NOMO-1 treated with dmso at 0.1 percent for 144 hours (cell line): ENCODE results near the gene TBX2.

Source experiments
- DNase-seq: peaks from one replicate; lab custom pipeline; 2025; ENCODE audit not compliant: unreplicated experiment; lab: John Stamatoyannopoulos, UW

The TBX2 gene

GRCh38 chr17:61368049-61368831, 31.4 kb upstream of the TBX2 start:
- no peak for DNase-seq

- no peak for DNase-seq
Measured at GRCh38 chr17:61368832-61369450, 30.7 kb upstream of the TBX2 start.

GRCh38 chr17:61369751-61370150, 29.9 kb upstream of the TBX2 start:
- DNase-seq, result no peak

GRCh38 chr17:61371179-61371578, 28.5 kb upstream of the TBX2 start:
- no peak for DNase-seq

GRCh38 chr17:61371606-61372005, 28.0 kb upstream of the TBX2 start:
- DNase-seq, result no peak

- DNase-seq, result no peak
Measured at GRCh38 chr17:61372436-61372835, 27.2 kb upstream of the TBX2 start.

GRCh38 chr17:61376931-61377838, 22.5 kb upstream of the TBX2 start:
- no peak for DNase-seq

- no peak for DNase-seq
Measured at GRCh38 chr17:61378658-61379456, 20.8 kb upstream of the TBX2 start.

- DNase-seq, result no peak
Measured at GRCh38 chr17:61379457-61380216, 20.0 kb upstream of the TBX2 start.

GRCh38 chr17:61380217-61380835, 19.3 kb upstream of the TBX2 start:
- no peak for DNase-seq

- DNase-seq, result no peak
Measured at GRCh38 chr17:61380836-61381525, 18.7 kb upstream of the TBX2 start.

GRCh38 chr17:61381537-61381936, 18.1 kb upstream of the TBX2 start:
- no peak for DNase-seq

- no peak for DNase-seq
Measured at GRCh38 chr17:61382796-61383688, 16.6 kb upstream of the TBX2 start.

GRCh38 chr17:61383689-61384201, 15.9 kb upstream of the TBX2 start:
- no peak for DNase-seq

- DNase-seq, result no peak
Measured at GRCh38 chr17:61384354-61384691, 15.3 kb upstream of the TBX2 start.

- no peak for DNase-seq
Measured at GRCh38 chr17:61384692-61385576, 14.7 kb upstream of the TBX2 start.
